Measurements from ENCODE around the gene GRIK1.
"Not testable (repeated sequence)": the region's sequence is repeated elsewhere in the genome, so short reads cannot be mapped to it uniquely, and the experiment has no call there.

Gene GRIK1

GRCh38 chr21:29958551-29958950, 18.8 kb upstream of the GRIK1 start:
- TF ChIP-seq, protein P1, sequence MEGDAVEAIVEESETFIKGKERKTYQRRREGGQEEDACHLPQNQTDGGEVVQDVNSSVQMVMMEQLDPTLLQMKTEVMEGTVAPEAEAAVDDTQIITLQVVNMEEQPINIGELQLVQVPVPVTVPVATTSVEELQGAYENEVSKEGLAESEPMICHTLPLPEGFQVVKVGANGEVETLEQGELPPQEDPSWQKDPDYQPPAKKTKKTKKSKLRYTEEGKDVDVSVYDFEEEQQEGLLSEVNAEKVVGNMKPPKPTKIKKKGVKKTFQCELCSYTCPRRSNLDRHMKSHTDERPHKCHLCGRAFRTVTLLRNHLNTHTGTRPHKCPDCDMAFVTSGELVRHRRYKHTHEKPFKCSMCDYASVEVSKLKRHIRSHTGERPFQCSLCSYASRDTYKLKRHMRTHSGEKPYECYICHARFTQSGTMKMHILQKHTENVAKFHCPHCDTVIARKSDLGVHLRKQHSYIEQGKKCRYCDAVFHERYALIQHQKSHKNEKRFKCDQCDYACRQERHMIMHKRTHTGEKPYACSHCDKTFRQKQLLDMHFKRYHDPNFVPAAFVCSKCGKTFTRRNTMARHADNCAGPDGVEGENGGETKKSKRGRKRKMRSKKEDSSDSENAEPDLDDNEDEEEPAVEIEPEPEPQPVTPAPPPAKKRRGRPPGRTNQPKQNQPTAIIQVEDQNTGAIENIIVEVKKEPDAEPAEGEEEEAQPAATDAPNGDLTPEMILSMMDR (IDR thresholded peaks at IDR 0.05; ENCODE audit: low read depth, low read length): no peak
- no peak overlapping the region for H3K4me3 ChIP-seq (ENCODE audit: low read depth, low read length)

DNA sequence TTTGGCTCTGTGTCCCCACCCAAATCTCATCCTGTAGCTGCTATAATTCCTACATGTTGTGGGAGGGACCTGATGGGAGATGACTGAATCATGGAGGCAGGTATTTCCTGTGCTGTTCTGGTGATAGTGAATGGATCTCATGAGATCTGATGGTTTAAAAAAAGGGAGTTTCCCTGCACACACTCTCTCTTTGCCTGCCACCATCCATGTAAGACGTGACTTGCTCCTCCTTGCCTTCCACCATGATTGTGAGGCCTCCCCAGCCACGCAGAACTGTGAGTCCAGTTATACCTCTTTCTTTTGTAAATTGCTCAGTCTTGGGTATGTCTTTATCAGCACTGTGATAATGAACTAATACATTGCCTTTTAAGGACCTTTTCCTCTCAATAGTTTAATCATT, 18.2 kb upstream of the GRIK1 start:
- not testable (repeated sequence) for H3K4me3 ChIP-seq (ENCODE audit: low read depth, low read length)

GRCh38 chr21:29953690-29954089, 13.9 kb upstream of the GRIK1 start:
- no peak overlapping the region for H3K4me3 ChIP-seq (ENCODE audit: low read depth, low read length)
- TF ChIP-seq, protein P1 (IDR thresholded peaks at IDR 0.05; ENCODE audit: low read depth, low read length): no peak

DNA sequence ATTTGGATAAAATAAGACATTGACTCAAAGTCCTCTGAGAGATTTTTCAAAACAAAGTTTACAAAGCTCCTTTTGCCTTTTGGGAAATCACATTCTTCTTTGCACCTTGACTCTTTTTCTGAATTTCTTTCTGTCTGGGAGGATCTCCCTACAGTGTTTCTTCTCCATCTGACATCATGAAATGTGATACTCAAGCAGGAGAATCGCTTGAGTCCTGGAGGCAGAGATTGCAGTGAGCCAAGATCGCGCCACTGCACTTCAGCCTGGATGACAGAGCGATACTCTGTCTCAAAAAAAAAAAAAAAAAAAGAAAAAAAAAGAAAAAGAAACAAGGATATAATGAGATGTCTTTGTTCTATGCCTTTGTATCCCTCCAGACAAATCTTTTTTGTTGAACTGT, 13.3 kb upstream of the GRIK1 start:
- TF ChIP-seq, protein P1 (IDR thresholded peaks at IDR 0.05; ENCODE audit: low read depth, low read length): no peak
- no peak overlapping the region for H3K4me3 ChIP-seq (ENCODE audit: low read depth, low read length)

DNA sequence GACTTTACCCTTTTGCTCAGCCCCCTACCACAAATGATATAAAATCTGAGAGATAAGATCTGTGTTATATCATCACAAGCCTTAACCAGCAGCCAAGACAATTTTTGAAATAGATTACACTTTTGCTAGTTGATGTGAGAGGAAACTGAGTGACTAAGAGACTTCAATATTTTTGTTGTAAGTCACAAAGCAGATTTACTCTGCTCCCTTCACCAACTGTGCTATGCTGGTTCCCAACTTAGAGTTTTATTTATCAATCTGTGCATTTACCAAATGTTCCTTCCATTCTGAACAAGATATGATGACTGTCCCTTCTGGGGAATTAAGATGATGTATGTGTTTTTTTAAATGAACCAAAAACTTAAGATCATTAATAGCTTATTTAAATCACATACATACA, 12.1 kb upstream of the GRIK1 start:
- no peak overlapping the region for H3K4me3 ChIP-seq (ENCODE audit: low read depth, low read length)
- TF ChIP-seq, protein P1 (IDR thresholded peaks at IDR 0.05; ENCODE audit: low read depth, low read length): no peak

GRCh38 chr21:29949991-29950390, 10.2 kb upstream of the GRIK1 start:
- TF ChIP-seq, protein P1 (IDR thresholded peaks at IDR 0.05; ENCODE audit: low read depth, low read length): no peak
- no peak overlapping the region for H3K4me3 ChIP-seq (ENCODE audit: low read depth, low read length)

DNA sequence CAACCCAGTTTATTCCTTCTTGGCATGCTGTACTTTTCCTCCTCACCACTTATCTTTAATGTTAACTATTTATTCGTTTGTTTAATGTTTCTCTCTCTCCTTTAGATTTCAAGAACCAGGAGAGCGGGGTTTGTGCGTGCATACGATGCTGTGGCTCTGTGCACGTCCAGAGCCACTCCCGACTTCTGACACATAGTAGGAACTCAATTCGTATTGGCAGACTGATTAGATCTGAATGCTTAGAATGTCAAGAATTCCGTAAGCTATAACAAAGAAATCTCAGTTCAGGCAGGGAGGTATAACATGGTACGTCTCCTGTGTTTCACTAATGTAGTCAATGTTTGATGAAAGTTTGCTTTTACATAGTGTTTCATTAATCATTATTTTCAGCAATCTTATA, 7.3 kb upstream of the GRIK1 start:
- H3K4me3 ChIP-seq (ENCODE audit: low read depth, low read length): no peak overlapping the region
- TF ChIP-seq, protein P1 (IDR thresholded peaks at IDR 0.05; ENCODE audit: low read depth, low read length): no peak

DNA sequence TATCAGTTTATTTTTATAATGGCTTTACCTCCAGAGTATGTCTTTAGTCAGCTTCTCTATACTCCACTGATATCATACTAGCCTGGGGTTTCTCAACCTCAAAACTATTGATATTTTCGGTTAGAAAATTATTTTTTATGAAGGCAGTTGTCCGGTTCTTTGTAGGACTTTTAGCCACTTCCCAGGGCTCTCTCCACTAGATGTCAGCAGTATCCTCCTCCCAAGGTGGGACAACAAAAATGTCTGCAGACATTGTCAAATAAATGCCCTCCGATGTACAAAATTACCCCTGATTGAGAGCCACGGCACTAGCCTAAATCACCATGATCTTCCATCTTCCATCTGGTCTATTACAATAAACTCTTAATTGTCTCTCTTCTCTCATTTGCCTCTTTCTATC, 4.1 kb upstream of the GRIK1 start:
- no peak overlapping the region for H3K4me3 ChIP-seq (ENCODE audit: low read depth, low read length)
- TF ChIP-seq, protein P1 (IDR thresholded peaks at IDR 0.05; ENCODE audit: low read depth, low read length): no peak

Data from WI38 (cell line).